ENCODE results near the gene KRT6A.

- TF ChIP-seq CTCF (conservative IDR thresholded peaks at IDR 0.05; ENCODE audit: low read length) (no peak), EZH2phosphoT487 (IDR thresholded peaks at IDR 0.05; ENCODE audit: borderline replicate concordance) (no peak)
Observed at GRCh38 chr12:52524898-52525591, 32.0 kb upstream of the KRT6A start.
